Measurements from ENCODE around the gene CCDC183.

DNA sequence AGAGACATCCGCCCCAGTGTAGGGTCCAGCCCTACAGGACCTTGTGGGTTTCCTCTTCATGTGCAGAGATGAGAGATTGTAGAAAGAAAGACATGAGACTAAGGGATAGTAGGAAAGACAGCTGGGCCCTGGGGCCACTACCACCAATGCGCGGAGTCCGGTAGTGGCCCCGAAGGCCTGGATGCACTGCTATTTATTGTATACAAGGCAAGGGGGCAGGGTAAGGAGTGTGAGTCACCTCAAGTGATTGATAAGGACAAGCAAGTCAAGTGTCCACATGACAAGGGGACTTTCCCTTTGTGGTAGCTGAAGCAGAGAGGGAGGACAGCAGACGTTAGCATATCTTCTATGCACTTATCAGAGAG lies 11.2 kb upstream of the CCDC183 start:
- TF ChIP-seq EP300 (IDR thresholded peaks at IDR 0.05) (no peak), POLR2A (IDR thresholded peaks at IDR 0.05) (no peak)
- TF ChIP-seq, protein P1, sequence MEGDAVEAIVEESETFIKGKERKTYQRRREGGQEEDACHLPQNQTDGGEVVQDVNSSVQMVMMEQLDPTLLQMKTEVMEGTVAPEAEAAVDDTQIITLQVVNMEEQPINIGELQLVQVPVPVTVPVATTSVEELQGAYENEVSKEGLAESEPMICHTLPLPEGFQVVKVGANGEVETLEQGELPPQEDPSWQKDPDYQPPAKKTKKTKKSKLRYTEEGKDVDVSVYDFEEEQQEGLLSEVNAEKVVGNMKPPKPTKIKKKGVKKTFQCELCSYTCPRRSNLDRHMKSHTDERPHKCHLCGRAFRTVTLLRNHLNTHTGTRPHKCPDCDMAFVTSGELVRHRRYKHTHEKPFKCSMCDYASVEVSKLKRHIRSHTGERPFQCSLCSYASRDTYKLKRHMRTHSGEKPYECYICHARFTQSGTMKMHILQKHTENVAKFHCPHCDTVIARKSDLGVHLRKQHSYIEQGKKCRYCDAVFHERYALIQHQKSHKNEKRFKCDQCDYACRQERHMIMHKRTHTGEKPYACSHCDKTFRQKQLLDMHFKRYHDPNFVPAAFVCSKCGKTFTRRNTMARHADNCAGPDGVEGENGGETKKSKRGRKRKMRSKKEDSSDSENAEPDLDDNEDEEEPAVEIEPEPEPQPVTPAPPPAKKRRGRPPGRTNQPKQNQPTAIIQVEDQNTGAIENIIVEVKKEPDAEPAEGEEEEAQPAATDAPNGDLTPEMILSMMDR (IDR thresholded peaks at IDR 0.05): no peak

Measured in gastroesophageal sphincter (tissue), 3 donors.